NCI-H774 (cell line): ENCODE measurements around the gene USP2.
A peak's percentile ranks its signal among the peaks of the same experiment; 100 is the strongest.

ENCODE experiments used
- DNase-seq: peaks from one replicate; lab custom pipeline; 2025; lab: John Stamatoyannopoulos, UW

The USP2 gene

GRCh38 chr11:119381181-119381988, at the start of gene USP2:
USP2 (minus strand) TSS chr11:119381690; CDS start chr11:119373480, 8,210 bp downstream.
- DNase-seq, result peak; percentile 96

- no peak for DNase-seq
Observed at GRCh38 chr11:119427279-119427678, 45.8 kb upstream of the USP2 start.

GRCh38 chr11:119426142-119426541, 44.7 kb upstream of the USP2 start:
- DNase-seq, result no peak

- no peak for DNase-seq
Observed at GRCh38 chr11:119424775-119425174, 43.3 kb upstream of the USP2 start.

GRCh38 chr11:119424276-119424675, 42.8 kb upstream of the USP2 start:
- no peak for DNase-seq

GRCh38 chr11:119423509-119424254, 42.2 kb upstream of the USP2 start:
- no peak for DNase-seq

- no peak for DNase-seq
Observed at GRCh38 chr11:119422809-119423508, 41.5 kb upstream of the USP2 start, which contains the start of gene THY1. THY1 (minus strand) TSS chr11:119423172; CDS start chr11:119420905, 2,267 bp downstream.

GRCh38 chr11:119421941-119422808, 40.7 kb upstream of the USP2 start:
- no peak for DNase-seq

- no peak for DNase-seq
Observed at GRCh38 chr11:119421351-119421750, 39.9 kb upstream of the USP2 start.

- no peak for DNase-seq
Observed at GRCh38 chr11:119420631-119421030, 39.1 kb upstream of the USP2 start.

- DNase-seq, result no peak
Observed at GRCh38 chr11:119419834-119420492, 38.5 kb upstream of the USP2 start.

GRCh38 chr11:119419246-119419645, 37.8 kb upstream of the USP2 start:
- no peak for DNase-seq

GRCh38 chr11:119418759-119419158, 37.3 kb upstream of the USP2 start:
- DNase-seq, result no peak

GRCh38 chr11:119417726-119418540, 36.4 kb upstream of the USP2 start:
- DNase-seq, result no peak

GRCh38 chr11:119416606-119417580, 35.4 kb upstream of the USP2 start:
- DNase-seq, result no peak

GRCh38 chr11:119415966-119416365, 34.5 kb upstream of the USP2 start:
- DNase-seq, result no peak

- DNase-seq, result no peak
Observed at GRCh38 chr11:119415517-119415916, 34.0 kb upstream of the USP2 start.

GRCh38 chr11:119414734-119415133, 33.2 kb upstream of the USP2 start:
- no peak for DNase-seq

GRCh38 chr11:119414321-119414720, 32.8 kb upstream of the USP2 start:
- DNase-seq, result no peak
